Measurements from ENCODE around the gene MYF6. TPM values are rescaled to one million over a fixed set of nuclear protein-coding genes. Genes with fewer than 3 reads are reported as not detected.

Gene MYF6
- total and polyA plus RNA-seq, 3 experiments from 2014 or later, result not detected

GRCh38 chr12:80681287-80681686, 26.1 kb upstream of the MYF6 start:
- no peak for DNase-seq
- H3K4me3 ChIP-seq (ENCODE audit: low read length), result no peak overlapping the region
- H3K9me3 ChIP-seq (ENCODE audit: low read length), result no peaks in the 10 kb centered on the region
- Mint-ChIP-seq H3K9me3 (peaks cover 0 to 13% (median 3%) of the 10 kb centered on the region in 5 donors), H3K27ac (no peak overlapping the region), H3K36me3 (no peaks in the 10 kb centered on the region), H3K27me3 (no peaks in the 10 kb centered on the region), H3K4me3 (no peak overlapping the region), H3K4me1 (no peaks in the 10 kb centered on the region)
- ChIA-PET POLR2A (no interaction called here), CTCF (no interaction called here)
- H3K27ac ChIP-seq (ENCODE audit: low read depth, low read length), result no peak overlapping the region
- no peaks in the 10 kb centered on the region for H3K36me3 ChIP-seq (ENCODE audit: insufficient read depth, low read length)
- H3K27me3 ChIP-seq (ENCODE audit: insufficient read depth, low read length, poor library complexity, severe bottlenecking), result no peaks in the 10 kb centered on the region
- no peaks in the 10 kb centered on the region for H3K4me1 ChIP-seq (ENCODE audit: insufficient read depth, low read length)

GRCh38 chr12:80681786-80682185, 25.6 kb upstream of the MYF6 start:
- Histone ChIP-seq H3K9me3 (ENCODE audit: low read length) (no peaks in the 10 kb centered on the region), H3K36me3 (ENCODE audit: insufficient read depth, low read length) (no peaks in the 10 kb centered on the region), H3K4me3 (ENCODE audit: low read length) (no peak overlapping the region), H3K27me3 (ENCODE audit: insufficient read depth, low read length, poor library complexity, severe bottlenecking) (no peaks in the 10 kb centered on the region), H3K4me1 (ENCODE audit: insufficient read depth, low read length) (no peaks in the 10 kb centered on the region), H3K27ac (ENCODE audit: low read depth, low read length) (no peak overlapping the region)
- Mint-ChIP-seq H3K4me3 (no peak overlapping the region), H3K27me3 (no peaks in the 10 kb centered on the region), H3K27ac (no peak overlapping the region), H3K36me3 (no peaks in the 10 kb centered on the region), H3K9me3 (peaks cover 0 to 13% (median 5%) of the 10 kb centered on the region in 5 donors), H3K4me1 (no peaks in the 10 kb centered on the region)
- CTCF ChIA-PET, result no interaction called here
- POLR2A ChIA-PET, result no interaction called here
- no peak for DNase-seq

- Histone ChIP-seq H3K4me3 (ENCODE audit: low read length) (no peak overlapping the region), H3K27me3 (ENCODE audit: insufficient read depth, low read length, poor library complexity, severe bottlenecking) (no peaks in the 10 kb centered on the region), H3K4me1 (ENCODE audit: insufficient read depth, low read length) (no peaks in the 10 kb centered on the region), H3K9me3 (ENCODE audit: low read length) (no peaks in the 10 kb centered on the region), H3K36me3 (ENCODE audit: insufficient read depth, low read length) (no peaks in the 10 kb centered on the region), H3K27ac (ENCODE audit: low read depth, low read length) (no peak overlapping the region)
- no peaks in the 10 kb centered on the region for H3K4me1 Mint-ChIP-seq
- ChIA-PET CTCF (no interaction called here), POLR2A (no interaction called here)
- H3K9me3 Mint-ChIP-seq, result peaks cover 0 to 8% (median 3%) of the 10 kb centered on the region in 5 donors
- H3K27ac Mint-ChIP-seq, result no peak overlapping the region
- no peaks in the 10 kb centered on the region for H3K36me3 Mint-ChIP-seq
- H3K27me3 Mint-ChIP-seq, result no peaks in the 10 kb centered on the region
- no peak overlapping the region for H3K4me3 Mint-ChIP-seq
- DNase-seq, result no peak
Observed at GRCh38 chr12:80684077-80684495, 23.3 kb upstream of the MYF6 start.

- H3K36me3 Mint-ChIP-seq, result no peaks in the 10 kb centered on the region
- Histone ChIP-seq H3K9me3 (ENCODE audit: low read length) (no peaks in the 10 kb centered on the region), H3K4me1 (ENCODE audit: insufficient read depth, low read length) (no peaks in the 10 kb centered on the region), H3K4me3 (ENCODE audit: low read length) (no peak overlapping the region), H3K36me3 (ENCODE audit: insufficient read depth, low read length) (no peaks in the 10 kb centered on the region), H3K27me3 (ENCODE audit: insufficient read depth, low read length, poor library complexity, severe bottlenecking) (no peaks in the 10 kb centered on the region), H3K27ac (ENCODE audit: low read depth, low read length) (no peak overlapping the region)
- no peaks in the 10 kb centered on the region for H3K27me3 Mint-ChIP-seq
- no peaks in the 10 kb centered on the region for H3K4me1 Mint-ChIP-seq
- DNase-seq, result no peak
- peaks cover 0 to 10% (median 6%) of the 10 kb centered on the region in 5 donors for H3K9me3 Mint-ChIP-seq
- no peak overlapping the region for H3K4me3 Mint-ChIP-seq
- ChIA-PET CTCF (no interaction called here), POLR2A (no interaction called here)
- no peak overlapping the region for H3K27ac Mint-ChIP-seq
Observed at GRCh38 chr12:80690090-80690489, 17.3 kb upstream of the MYF6 start.

GRCh38 chr12:80690513-80690912, 16.9 kb upstream of the MYF6 start:
- Histone ChIP-seq H3K27me3 (ENCODE audit: insufficient read depth, low read length, poor library complexity, severe bottlenecking) (no peaks in the 10 kb centered on the region), H3K9me3 (ENCODE audit: low read length) (no peaks in the 10 kb centered on the region), H3K36me3 (ENCODE audit: insufficient read depth, low read length) (no peaks in the 10 kb centered on the region), H3K4me1 (ENCODE audit: insufficient read depth, low read length) (no peaks in the 10 kb centered on the region), H3K27ac (ENCODE audit: low read depth, low read length) (no peak overlapping the region), H3K4me3 (ENCODE audit: low read length) (no peak overlapping the region)
- H3K27ac Mint-ChIP-seq, result no peak overlapping the region
- H3K9me3 Mint-ChIP-seq, result peaks cover 0 to 10% (median 5%) of the 10 kb centered on the region in 5 donors
- H3K4me3 Mint-ChIP-seq, result no peak overlapping the region
- ChIA-PET POLR2A (no interaction called here), CTCF (no interaction called here)
- no peaks in the 10 kb centered on the region for H3K27me3 Mint-ChIP-seq
- no peak for DNase-seq
- no peaks in the 10 kb centered on the region for H3K4me1 Mint-ChIP-seq
- no peaks in the 10 kb centered on the region for H3K36me3 Mint-ChIP-seq

- H3K9me3 ChIP-seq (ENCODE audit: low read length), result no peaks in the 10 kb centered on the region
- no peaks in the 10 kb centered on the region for H3K36me3 ChIP-seq (ENCODE audit: insufficient read depth, low read length)
- H3K4me3 ChIP-seq (ENCODE audit: low read length), result no peak overlapping the region
- Mint-ChIP-seq H3K36me3 (no peaks in the 10 kb centered on the region), H3K4me1 (no peaks in the 10 kb centered on the region), H3K27me3 (no peaks in the 10 kb centered on the region), H3K4me3 (no peak overlapping the region), H3K27ac (peak overlapping the region in 1 of 8 donors; percentile 78), H3K9me3 (peaks cover 0 to 10% (median 2%) of the 10 kb centered on the region in 5 donors)
- H3K27ac ChIP-seq (ENCODE audit: low read depth, low read length), result no peak overlapping the region
- H3K27me3 ChIP-seq (ENCODE audit: insufficient read depth, low read length, poor library complexity, severe bottlenecking), result no peaks in the 10 kb centered on the region
- no peaks in the 10 kb centered on the region for H3K4me1 ChIP-seq (ENCODE audit: insufficient read depth, low read length)
- ChIA-PET CTCF (no interaction called here), POLR2A (no interaction called here)
- no peak for DNase-seq
Observed at GRCh38 chr12:80692114-80692513, 15.3 kb upstream of the MYF6 start.

GRCh38 chr12:80697270-80697887, 10.1 kb upstream of the MYF6 start:
- no peaks in the 10 kb centered on the region for H3K36me3 ChIP-seq (ENCODE audit: insufficient read depth, low read length)
- no peak overlapping the region for H3K27ac Mint-ChIP-seq
- no peak overlapping the region for H3K27ac ChIP-seq (ENCODE audit: low read depth, low read length)
- H3K4me3 ChIP-seq (ENCODE audit: low read length), result no peak overlapping the region
- CTCF ChIA-PET, result no interaction called here
- no peaks in the 10 kb centered on the region for H3K9me3 Mint-ChIP-seq
- POLR2A ChIA-PET, result no interaction called here
- no peaks in the 10 kb centered on the region for H3K4me1 Mint-ChIP-seq
- no peaks in the 10 kb centered on the region for H3K9me3 ChIP-seq (ENCODE audit: low read length)
- peaks cover 0 to 1% of the 10 kb centered on the region in 2 donors for H3K27me3 Mint-ChIP-seq
- DNase-seq, result no peak
- no peaks in the 10 kb centered on the region for H3K4me1 ChIP-seq (ENCODE audit: insufficient read depth, low read length)
- no peaks in the 10 kb centered on the region for H3K36me3 Mint-ChIP-seq
- H3K4me3 Mint-ChIP-seq, result no peak overlapping the region
- no peaks in the 10 kb centered on the region for H3K27me3 ChIP-seq (ENCODE audit: insufficient read depth, low read length, poor library complexity, severe bottlenecking)

GRCh38 chr12:80698256-80698655, 9.2 kb upstream of the MYF6 start:
- CTCF ChIA-PET, result no interaction called here
- H3K27me3 Mint-ChIP-seq, result peaks cover 0 to 1% of the 10 kb centered on the region in 2 donors
- H3K4me1 Mint-ChIP-seq, result no peaks in the 10 kb centered on the region
- no peaks in the 10 kb centered on the region for H3K9me3 ChIP-seq (ENCODE audit: low read length)
- no peak overlapping the region for H3K4me3 Mint-ChIP-seq
- no peak overlapping the region for H3K27ac ChIP-seq (ENCODE audit: low read depth, low read length)
- H3K4me3 ChIP-seq (ENCODE audit: low read length), result no peak overlapping the region
- DNase-seq, result no peak
- H3K27ac Mint-ChIP-seq, result no peak overlapping the region
- no peaks in the 10 kb centered on the region for H3K36me3 Mint-ChIP-seq
- POLR2A ChIA-PET, result no interaction called here
- peaks cover 0 to 2% (median 0%) of the 10 kb centered on the region in 5 donors for H3K9me3 Mint-ChIP-seq
- H3K36me3 ChIP-seq (ENCODE audit: insufficient read depth, low read length), result no peaks in the 10 kb centered on the region
- H3K27me3 ChIP-seq (ENCODE audit: insufficient read depth, low read length, poor library complexity, severe bottlenecking), result no peaks in the 10 kb centered on the region
- no peaks in the 10 kb centered on the region for H3K4me1 ChIP-seq (ENCODE audit: insufficient read depth, low read length)

Measured in CD8-positive, alpha-beta memory T cell (primary cell).